Activated T-cell treated with anti-CD3 and anti-CD28 coated beads, Interleukin-2, amount 50 U/mL, for 4 hours (primary cell): ENCODE data around the gene PPM1E. TPM values are rescaled to one million over a fixed set of nuclear protein-coding genes. Genes with fewer than 3 reads are reported as not detected.
A peak's percentile ranks its signal among the peaks of the same experiment; 100 is the strongest.
"Not testable (repeated sequence)": the region's sequence is repeated elsewhere in the genome, so short reads cannot be mapped to it uniquely, and the experiment has no call there.

Experiments
- ATAC-seq, 2 donors: fragments of 200-7000 bp; cut with Tn5 transposase; one replicate each; pipeline ENCODE4 v1.10.0; 2021
- DNase-seq: peaks from one replicate; pipeline ENCODE4 v3.0.0-alpha.2; 2020
- H3K27me3 Mint-ChIP-seq: one replicate; pipeline ENCODE4 v1.8.0; 2021; ENCODE audit warnings: low read depth, mixed read lengths
- H3K36me3 Mint-ChIP-seq: one replicate; pipeline ENCODE4 v1.8.0; 2022; ENCODE audit warnings: mixed read lengths; ENCODE audit not compliant: insufficient read depth
- H3K4me1 Mint-ChIP-seq: one replicate; pipeline ENCODE4 v1.8.0; 2021; ENCODE audit warnings: low read depth, mixed read lengths
- H3K4me3 Mint-ChIP-seq: one replicate; pipeline ENCODE4 v1.8.0; 2021; ENCODE audit warnings: mild to moderate bottlenecking, moderate library complexity, mixed read lengths
- H3K9me3 Mint-ChIP-seq: one replicate; pipeline ENCODE4 v1.8.0; 2021; ENCODE audit warnings: mixed read lengths
- total RNA-seq, 3 donors: library from RNA; stranded (reverse); gene quantifications; one replicate each; pipeline ENCODE4 v1.2.1, GENCODE V29; 2021

PPM1E gene
- total RNA-seq = under 1 TPM; 0.03 TPM

GRCh38 chr17:58755577-58756245, at the start of gene PPM1E:
TSS of gene PPM1E (plus strand) at chr17:58755854.
- peak; percentile 12 for DNase-seq
- Mint-ChIP-seq H3K4me3 (peak within 1 kb of the TSS; percentile 85), H3K27me3 (peaks cover 50% of the 10 kb centered on the region), H3K4me1 (peaks cover 10% of the 10 kb centered on the region), H3K36me3 (no peaks in the 10 kb centered on the region), H3K9me3 (no peaks in the 10 kb centered on the region)
- ATAC-seq = peak; percentile 84 to 87

GRCh38 chr17:58706351-58707140, 49.1 kb upstream of the PPM1E start:
- Mint-ChIP-seq H3K9me3 (no peaks in the 10 kb centered on the region), H3K27me3 (no peaks in the 10 kb centered on the region), H3K4me3 (no peak overlapping the region), H3K36me3 (peaks cover 23% of the 10 kb centered on the region), H3K4me1 (peaks cover 13% of the 10 kb centered on the region)
- ATAC-seq (no peak), DNase-seq (no peak)

GRCh38 chr17:58710948-58711552, 44.6 kb upstream of the PPM1E start:
- Mint-ChIP-seq H3K9me3 (no peaks in the 10 kb centered on the region), H3K27me3 (no peaks in the 10 kb centered on the region), H3K36me3 (peaks cover 19% of the 10 kb centered on the region), H3K4me1 (peaks cover 5% of the 10 kb centered on the region), H3K4me3 (no peak overlapping the region)
- DNase-seq (peak; percentile 44), ATAC-seq (no peak)

- H3K4me3 Mint-ChIP-seq = no peak overlapping the region
- peaks cover 15% of the 10 kb centered on the region for H3K36me3 Mint-ChIP-seq
- no peaks in the 10 kb centered on the region for H3K9me3 Mint-ChIP-seq
- no peaks in the 10 kb centered on the region for H3K4me1 Mint-ChIP-seq
- no peaks in the 10 kb centered on the region for H3K27me3 Mint-ChIP-seq
- DNase-seq (no peak), ATAC-seq (no peak)
Observed at GRCh38 chr17:58722274-58722673, 33.4 kb upstream of the PPM1E start.

GRCh38 chr17:58722696-58723095, 33.0 kb upstream of the PPM1E start:
- Mint-ChIP-seq H3K27me3 (no peaks in the 10 kb centered on the region), H3K9me3 (no peaks in the 10 kb centered on the region), H3K36me3 (peaks cover 15% of the 10 kb centered on the region), H3K4me3 (no peak overlapping the region), H3K4me1 (no peaks in the 10 kb centered on the region)
- DNase-seq (no peak), ATAC-seq (no peak)

GRCh38 chr17:58728798-58729197, 26.9 kb upstream of the PPM1E start:
- DNase-seq = no peak
- no peaks in the 10 kb centered on the region for H3K4me1 Mint-ChIP-seq

GRCh38 chr17:58730937-58731336, 24.7 kb upstream of the PPM1E start:
- Mint-ChIP-seq H3K36me3 (peaks cover 5% of the 10 kb centered on the region), H3K4me1 (no peaks in the 10 kb centered on the region), H3K9me3 (no peaks in the 10 kb centered on the region), H3K4me3 (no peak overlapping the region), H3K27me3 (no peaks in the 10 kb centered on the region)
- DNase-seq (no peak), ATAC-seq (no peak)

More at GRCh38 chr17:58728798-58729197, 26.9 kb upstream of the PPM1E start:
- Mint-ChIP-seq H3K4me3 (no peak overlapping the region), H3K27me3 (no peaks in the 10 kb centered on the region), H3K36me3 (peaks cover 10% of the 10 kb centered on the region), H3K9me3 (no peaks in the 10 kb centered on the region)
- ATAC-seq = no peak

- Mint-ChIP-seq H3K36me3 (peaks cover 5% of the 10 kb centered on the region), H3K27me3 (no peaks in the 10 kb centered on the region), H3K9me3 (no peaks in the 10 kb centered on the region), H3K4me1 (no peaks in the 10 kb centered on the region), H3K4me3 (no peak overlapping the region)
- DNase-seq (no peak), ATAC-seq (no peak)
Observed at GRCh38 chr17:58734040-58734439, 21.6 kb upstream of the PPM1E start.

- H3K4me1 Mint-ChIP-seq = no peaks in the 10 kb centered on the region
- H3K4me3 Mint-ChIP-seq = no peak overlapping the region
- no peak for ATAC-seq
- no peaks in the 10 kb centered on the region for H3K27me3 Mint-ChIP-seq
- H3K36me3 Mint-ChIP-seq = peaks cover 5% of the 10 kb centered on the region
- no peak for DNase-seq
- no peaks in the 10 kb centered on the region for H3K9me3 Mint-ChIP-seq
Observed at GRCh38 chr17:58734811-58735210, 20.8 kb upstream of the PPM1E start.

GRCh38 chr17:58741121-58741625, 14.5 kb upstream of the PPM1E start:
- ATAC-seq (no peak), DNase-seq (no peak)
- no peaks in the 10 kb centered on the region for H3K27me3 Mint-ChIP-seq
- H3K4me3 Mint-ChIP-seq = no peak overlapping the region
- no peaks in the 10 kb centered on the region for H3K9me3 Mint-ChIP-seq
- no peaks in the 10 kb centered on the region for H3K4me1 Mint-ChIP-seq
- H3K36me3 Mint-ChIP-seq = no peaks in the 10 kb centered on the region

GRCh38 chr17:58747674-58748073, 8.0 kb upstream of the PPM1E start:
- no peaks in the 10 kb centered on the region for H3K27me3 Mint-ChIP-seq
- H3K9me3 Mint-ChIP-seq = no peaks in the 10 kb centered on the region
- ATAC-seq (no peak), DNase-seq (no peak)
- H3K4me3 Mint-ChIP-seq = no peak overlapping the region
- H3K4me1 Mint-ChIP-seq = no peaks in the 10 kb centered on the region
- no peaks in the 10 kb centered on the region for H3K36me3 Mint-ChIP-seq

GRCh38 chr17:58749627-58750026, 6.0 kb upstream of the PPM1E start:
- H3K9me3 Mint-ChIP-seq, H3K4me1 Mint-ChIP-seq, ATAC-seq, DNase-seq, H3K36me3 Mint-ChIP-seq, H3K4me3 Mint-ChIP-seq, H3K27me3 Mint-ChIP-seq: not testable (repeated sequence)

GRCh38 chr17:58753026-58753425, 2.6 kb upstream of the PPM1E start:
- DNase-seq (no peak), ATAC-seq (no peak)
- Mint-ChIP-seq H3K36me3 (no peaks in the 10 kb centered on the region), H3K9me3 (no peaks in the 10 kb centered on the region), H3K4me1 (peaks cover 10% of the 10 kb centered on the region), H3K27me3 (peaks cover 30% of the 10 kb centered on the region), H3K4me3 (no peak overlapping the region)

GRCh38 chr17:58755269-58755576, 431 bp upstream of the PPM1E start:
- H3K36me3 Mint-ChIP-seq = no peaks in the 10 kb centered on the region
- peaks cover 10% of the 10 kb centered on the region for H3K4me1 Mint-ChIP-seq
- no peak for ATAC-seq
- peaks cover 45% of the 10 kb centered on the region for H3K27me3 Mint-ChIP-seq
- DNase-seq = no peak
- no peaks in the 10 kb centered on the region for H3K9me3 Mint-ChIP-seq
- H3K4me3 Mint-ChIP-seq = peak overlapping the region; percentile 39
